GM18858 (cell line): ENCODE measurements around the gene ANO6.

Experiments used
- ATAC-seq: cut with Tn5 transposase; IDR thresholded peaks from one replicate; pipeline ENCODE4 v1.9.1; 2021; ENCODE audit not compliant: unreplicated experiment

ANO6 gene

GRCh38 chr12:45276154-45276755 lies 60.4 kb downstream of the ANO6 start:
- no peak for ATAC-seq

GRCh38 chr12:45278447-45278846 lies 62.6 kb downstream of the ANO6 start:
- ATAC-seq: no peak

GRCh38 chr12:45279931-45280830 lies 64.3 kb downstream of the ANO6 start:
- ATAC-seq: no peak

- ATAC-seq: no peak
These were observed 66.1 kb downstream of the ANO6 start for GRCh38 chr12:45281994-45282393.

- ATAC-seq: no peak
These were observed 66.5 kb downstream of the ANO6 start for GRCh38 chr12:45282411-45282810.

- ATAC-seq: no peak
These were observed 68.4 kb downstream of the ANO6 start for GRCh38 chr12:45284096-45284901.

GRCh38 chr12:45285717-45286116 lies 69.8 kb downstream of the ANO6 start:
- no peak for ATAC-seq

GRCh38 chr12:45286621-45287020 lies 70.7 kb downstream of the ANO6 start:
- ATAC-seq: no peak

GRCh38 chr12:45289245-45290215 lies 73.6 kb downstream of the ANO6 start:
- peak; percentile 44 for ATAC-seq

- no peak for ATAC-seq
These were observed 74.3 kb downstream of the ANO6 start for GRCh38 chr12:45290216-45290605.

- no peak for ATAC-seq
These were observed 75.6 kb downstream of the ANO6 start for GRCh38 chr12:45291518-45291917.

- ATAC-seq: no peak
These were observed 76.7 kb downstream of the ANO6 start for GRCh38 chr12:45292486-45293195.

GRCh38 chr12:45294906-45295305 lies 79.0 kb downstream of the ANO6 start:
- ATAC-seq: no peak

GRCh38 chr12:45296046-45296586 lies 80.2 kb downstream of the ANO6 start:
- no peak for ATAC-seq

GRCh38 chr12:45298047-45298446 lies 82.2 kb downstream of the ANO6 start:
- no peak for ATAC-seq

GRCh38 chr12:45298721-45299692 lies 83.1 kb downstream of the ANO6 start:
- ATAC-seq: no peak

- no peak for ATAC-seq
These were observed 86.9 kb downstream of the ANO6 start for GRCh38 chr12:45302621-45303369.

GRCh38 chr12:45303945-45304344 lies 88.0 kb downstream of the ANO6 start:
- no peak for ATAC-seq
